Panc1 (cell line): Measurements from ENCODE around the gene MAPK13. TPM values are rescaled to one million over a fixed set of nuclear protein-coding genes. Genes with fewer than 3 reads are reported as not detected.
A peak's percentile ranks its signal among the peaks of the same experiment; 100 is the strongest.

Source experiments
- ATAC-seq: fragments of 200-7000 bp; cut with Tn5 transposase; 2 replicates; pipeline ENCODE4 v1.9.1; 2020; ENCODE audit warnings: mild to moderate bottlenecking, moderate library complexity
- BruUV-seq: library from RNA; stranded (reverse); fragments of 400-500 nt; replicated peaks from 2 replicates; lab custom pipeline; 2021; lab: Mats Ljungman, UMichigan
- CTCF ChIA-PET: fragments of 300-600 bp; sonication (Branson Sonifier 250); formaldehyde crosslinking; loops from one replicate; lab custom pipeline; 2022; ENCODE audit warnings: antibody characterized with exemption; lab: Charles Lee
- POLR2A ChIA-PET: fragments of 300-600 bp; sonication (Branson Sonifier 250); formaldehyde crosslinking; loops from one replicate; lab custom pipeline; 2022; ENCODE audit warnings: antibody characterized with exemption; lab: Charles Lee
- DNase-seq: peaks from one replicate; pipeline ENCODE4 v3.0.0-alpha.2; 2010; ENCODE audit warnings: low read depth, low spot score
- H3K27ac ChIP-seq: 2 replicates; pipeline ENCODE4 v1.5.1; 2011; ENCODE audit warnings: mild to moderate bottlenecking, low read length, inconsistent platforms
- H3K27me3 ChIP-seq: fragments of 200-500 bp; sonication (Bioruptor generic); 2 replicates; pipeline ENCODE4 v1.6.0; 2014; ENCODE audit warnings: low read length, inconsistent platforms; ENCODE audit not compliant: control insufficient read depth, insufficient read depth
- H3K36me3 ChIP-seq: fragments of 200-500 bp; sonication (Bioruptor generic); 2 replicates; pipeline ENCODE4 v1.5.1; 2014; ENCODE audit warnings: inconsistent platforms, mild to moderate bottlenecking, low read length, moderate library complexity; ENCODE audit not compliant: control insufficient read depth, insufficient read depth
- H3K4me1 ChIP-seq: 2 replicates; pipeline ENCODE4 v1.5.1; 2011; ENCODE audit warnings: inconsistent platforms, mild to moderate bottlenecking, low read length, moderate library complexity; ENCODE audit not compliant: control insufficient read depth, insufficient read depth
- H3K4me3 ChIP-seq, 2 experiments: 2 replicates each; pipeline ENCODE4 v1.5.1; 2011 to 2012; ENCODE audit warnings: low read depth in 2 of 2, low read length in 2 of 2, mild to moderate bottlenecking in 2 of 2, inconsistent platforms in 1 of 2, moderate library complexity in 1 of 2
- H3K9me3 ChIP-seq: fragments of 200-500 bp; sonication (Bioruptor generic); 2 replicates; pipeline ENCODE4 v1.5.1; 2014; ENCODE audit warnings: low read depth, mild to moderate bottlenecking, inconsistent platforms, low read length, moderate library complexity; ENCODE audit not compliant: control insufficient read depth, insufficient read depth
- POLR2AphosphoS5 ChIP-seq: IDR thresholded peaks from 2 replicates; pipeline ENCODE4 v1.6.1; 2012; ENCODE audit warnings: mild to moderate bottlenecking, low read depth, low read length, moderate library complexity
- SIN3A ChIP-seq: IDR thresholded peaks from 2 replicates; pipeline ENCODE4 v1.6.1; 2012; ENCODE audit warnings: low read depth, mild to moderate bottlenecking, low read length, moderate library complexity, borderline replicate concordance; ENCODE audit not compliant: insufficient read depth
- in situ Hi-C: cut with HindIII; loops from 2 replicates; pipeline ENCODE4 v1.10.0; 2016; ENCODE audit warnings: low sequenced_read_pairs, low pct_unique_long_range_greater_than_20kb
- intact Hi-C: fragments of 100-400 bp; cut with micrococcal nuclease; formaldehyde crosslinking; loops from one replicate; pipeline ENCODE4 v1.10.0; 2022; ENCODE audit not compliant: unreplicated experiment
- total RNA-seq: library from RNA; stranded (reverse); gene quantifications from one replicate; pipeline ENCODE4 v1.2.1, GENCODE V29; 2021; ENCODE audit not compliant: unreplicated experiment
- TF ChIP-seq, protein P1 (sequence below), 2 experiments: IDR thresholded peaks; 2 replicates each; pipeline ENCODE4 v1.6.1; 2011 to 2012; ENCODE audit warnings: low read depth in 2 of 2, control low read depth in 1 of 2, low read length in 1 of 2, mild to moderate bottlenecking in 1 of 2, moderate library complexity in 1 of 2; ENCODE audit not compliant: insufficient read depth in 1 of 2
- TF ChIP-seq, protein P2 (sequence below): fragments of 450-650 bp; IDR thresholded peaks from 2 replicates; pipeline ENCODE4 v1.5.1; 2017; ENCODE audit warnings: mild to moderate bottlenecking

Gene MAPK13
- total RNA-seq, 1 experiment from 2014 or later, result 2.5 TPM

DNA sequence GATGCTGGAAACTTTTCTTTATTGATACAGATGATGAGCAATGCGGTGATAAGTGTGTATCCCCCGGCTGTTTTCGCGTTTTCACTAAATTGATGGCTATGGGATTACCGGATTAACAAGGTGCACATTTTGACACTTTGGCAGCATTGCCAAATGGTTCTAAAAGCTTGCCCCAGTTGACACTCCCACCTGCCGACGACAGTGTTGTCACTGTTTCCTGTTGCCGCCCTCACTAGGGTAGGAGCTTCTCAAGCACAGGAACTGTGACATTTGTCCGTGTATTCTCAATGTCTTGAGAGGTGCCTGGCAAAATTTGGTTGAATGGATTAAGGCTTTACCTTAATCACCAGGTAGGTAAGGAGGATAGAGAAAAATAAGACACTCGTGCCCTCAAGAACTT is 9.8 kb upstream of the MAPK13 start:
- POLR2A ChIA-PET, result no interaction called here
- no peak overlapping the region for H3K4me3 ChIP-seq
- intact Hi-C loops, result loop anchor here (5.0 kb wide), 2 partner anchors 77 to 237 kb away; partner anchors contain the start of gene BRPF3

DNA sequence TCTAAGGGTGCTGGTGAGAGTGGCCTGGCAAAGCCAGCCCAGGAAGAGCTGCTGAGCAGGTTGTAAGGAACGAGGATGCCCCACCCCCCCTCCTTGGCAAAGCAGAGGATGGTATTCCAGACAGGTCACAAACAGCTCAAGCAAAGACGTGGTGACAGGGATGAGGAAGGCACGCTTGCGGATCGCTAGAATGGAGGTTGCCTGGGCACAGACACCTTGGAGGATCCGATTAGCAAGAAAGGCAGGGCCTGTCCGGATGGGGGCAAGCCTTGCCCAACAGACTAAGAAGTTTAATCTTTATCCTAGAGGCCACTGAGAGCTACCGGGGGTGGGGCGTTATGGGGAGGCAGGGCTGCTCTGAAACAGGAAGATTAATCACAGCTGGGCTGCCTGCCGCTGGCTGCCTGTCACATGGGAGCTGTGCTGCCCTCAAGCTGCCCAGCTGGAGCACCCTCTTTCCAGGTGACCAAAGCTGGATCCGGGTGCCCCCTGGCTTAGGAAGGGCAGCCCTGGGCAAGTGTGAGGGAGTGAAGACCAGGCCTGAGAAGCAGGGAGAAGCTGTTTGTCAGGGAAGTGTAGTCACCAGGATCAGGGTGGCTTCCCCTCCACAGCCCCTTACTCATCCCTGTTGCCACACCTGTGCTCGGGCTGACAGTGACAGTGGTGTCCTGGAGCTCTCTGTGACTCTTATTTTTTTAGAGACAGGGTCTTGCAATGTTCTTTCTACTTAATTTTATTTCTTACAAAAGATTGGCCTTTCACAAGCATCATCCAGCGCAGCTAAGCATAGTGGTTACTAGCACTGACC is 9.1 kb upstream of the MAPK13 start:
- CTCF ChIA-PET, result interaction anchor here (0.5 to 1.7 kb wide), 2 partner anchors 94 to 239 kb away, joined by 4 read pairs; partner anchors contain the start of gene MAPK14
- TF ChIP-seq SIN3A (no peak), POLR2AphosphoS5 (no peak)
- TF ChIP-seq, protein P1, sequence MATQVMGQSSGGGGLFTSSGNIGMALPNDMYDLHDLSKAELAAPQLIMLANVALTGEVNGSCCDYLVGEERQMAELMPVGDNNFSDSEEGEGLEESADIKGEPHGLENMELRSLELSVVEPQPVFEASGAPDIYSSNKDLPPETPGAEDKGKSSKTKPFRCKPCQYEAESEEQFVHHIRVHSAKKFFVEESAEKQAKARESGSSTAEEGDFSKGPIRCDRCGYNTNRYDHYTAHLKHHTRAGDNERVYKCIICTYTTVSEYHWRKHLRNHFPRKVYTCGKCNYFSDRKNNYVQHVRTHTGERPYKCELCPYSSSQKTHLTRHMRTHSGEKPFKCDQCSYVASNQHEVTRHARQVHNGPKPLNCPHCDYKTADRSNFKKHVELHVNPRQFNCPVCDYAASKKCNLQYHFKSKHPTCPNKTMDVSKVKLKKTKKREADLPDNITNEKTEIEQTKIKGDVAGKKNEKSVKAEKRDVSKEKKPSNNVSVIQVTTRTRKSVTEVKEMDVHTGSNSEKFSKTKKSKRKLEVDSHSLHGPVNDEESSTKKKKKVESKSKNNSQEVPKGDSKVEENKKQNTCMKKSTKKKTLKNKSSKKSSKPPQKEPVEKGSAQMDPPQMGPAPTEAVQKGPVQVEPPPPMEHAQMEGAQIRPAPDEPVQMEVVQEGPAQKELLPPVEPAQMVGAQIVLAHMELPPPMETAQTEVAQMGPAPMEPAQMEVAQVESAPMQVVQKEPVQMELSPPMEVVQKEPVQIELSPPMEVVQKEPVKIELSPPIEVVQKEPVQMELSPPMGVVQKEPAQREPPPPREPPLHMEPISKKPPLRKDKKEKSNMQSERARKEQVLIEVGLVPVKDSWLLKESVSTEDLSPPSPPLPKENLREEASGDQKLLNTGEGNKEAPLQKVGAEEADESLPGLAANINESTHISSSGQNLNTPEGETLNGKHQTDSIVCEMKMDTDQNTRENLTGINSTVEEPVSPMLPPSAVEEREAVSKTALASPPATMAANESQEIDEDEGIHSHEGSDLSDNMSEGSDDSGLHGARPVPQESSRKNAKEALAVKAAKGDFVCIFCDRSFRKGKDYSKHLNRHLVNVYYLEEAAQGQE (IDR thresholded peaks at IDR 0.05; ENCODE audit: insufficient read depth in 1 of 2, low read depth in 2 of 2, low read length in 1 of 2), result no peak
- TF ChIP-seq, protein P2, sequence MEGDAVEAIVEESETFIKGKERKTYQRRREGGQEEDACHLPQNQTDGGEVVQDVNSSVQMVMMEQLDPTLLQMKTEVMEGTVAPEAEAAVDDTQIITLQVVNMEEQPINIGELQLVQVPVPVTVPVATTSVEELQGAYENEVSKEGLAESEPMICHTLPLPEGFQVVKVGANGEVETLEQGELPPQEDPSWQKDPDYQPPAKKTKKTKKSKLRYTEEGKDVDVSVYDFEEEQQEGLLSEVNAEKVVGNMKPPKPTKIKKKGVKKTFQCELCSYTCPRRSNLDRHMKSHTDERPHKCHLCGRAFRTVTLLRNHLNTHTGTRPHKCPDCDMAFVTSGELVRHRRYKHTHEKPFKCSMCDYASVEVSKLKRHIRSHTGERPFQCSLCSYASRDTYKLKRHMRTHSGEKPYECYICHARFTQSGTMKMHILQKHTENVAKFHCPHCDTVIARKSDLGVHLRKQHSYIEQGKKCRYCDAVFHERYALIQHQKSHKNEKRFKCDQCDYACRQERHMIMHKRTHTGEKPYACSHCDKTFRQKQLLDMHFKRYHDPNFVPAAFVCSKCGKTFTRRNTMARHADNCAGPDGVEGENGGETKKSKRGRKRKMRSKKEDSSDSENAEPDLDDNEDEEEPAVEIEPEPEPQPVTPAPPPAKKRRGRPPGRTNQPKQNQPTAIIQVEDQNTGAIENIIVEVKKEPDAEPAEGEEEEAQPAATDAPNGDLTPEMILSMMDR, result no peak
- Histone ChIP-seq H3K4me1 (peaks cover 8% of the 10 kb centered on the region), H3K4me3 (no peak overlapping the region), H3K27me3 (no peaks in the 10 kb centered on the region), H3K9me3 (no peaks in the 10 kb centered on the region), H3K36me3 (no peaks in the 10 kb centered on the region), H3K27ac (no peak overlapping the region)
- POLR2A ChIA-PET, result interaction anchor here (0.6 to 0.8 kb wide), 2 partner anchors 17 to 67 kb away, joined by 3 to 4 read pairs; no protein-coding TSS in a partner anchor
- BruUV-seq, result no TSS peak
- ATAC-seq, result peak; percentile 8; the same call in 1 of the 2 replicates
- DNase-seq, result no peak
- intact Hi-C loops (loop anchor here (5.0 kb wide), 2 partner anchors 76 to 236 kb away; partner anchors contain the start of gene BRPF3), in situ Hi-C loops (no loop called here)

More for the DNA sequence above, 9.8 kb upstream of the MAPK13 start:
- no peaks in the 10 kb centered on the region for H3K36me3 ChIP-seq
- in situ Hi-C loops, result no loop called here
- CTCF ChIA-PET, result interaction anchor here (1.7 kb wide), 1 partner anchor 93 kb away, joined by 4 read pairs; the partner anchor contains the start of gene MAPK14
- no peak for DNase-seq
- H3K9me3 ChIP-seq, result no peaks in the 10 kb centered on the region
- TF ChIP-seq, protein P1 (IDR thresholded peaks at IDR 0.05; ENCODE audit: insufficient read depth in 1 of 2, low read depth in 2 of 2, low read length in 1 of 2), result no peak
- H3K27ac ChIP-seq, result no peak overlapping the region
- no peak for ATAC-seq
- BruUV-seq, result no TSS peak
- no peaks in the 10 kb centered on the region for H3K27me3 ChIP-seq
- peaks cover 8% of the 10 kb centered on the region for H3K4me1 ChIP-seq
